HCT116 (cell line): Measurements from ENCODE around the gene KIF2B. TPM values are rescaled to one million over a fixed set of nuclear protein-coding genes. Genes with fewer than 3 reads are reported as not detected.

Experiments
- ATAC-seq: fragments of 200-7000 bp; cut with Tn5 transposase; 2 replicates; pipeline ENCODE4 v1.9.1; 2020; ENCODE audit warnings: mild to moderate bottlenecking, moderate library complexity
- BruUV-seq: library from RNA; stranded (reverse); fragments of 400-500 nt; replicated peaks from 2 replicates; lab custom pipeline; 2021; lab: Mats Ljungman, UMichigan
- CTCF ChIA-PET: fragments of 300-600 bp; sonication (Branson Sonifier 250); formaldehyde crosslinking; loops from one replicate; lab custom pipeline; 2021; ENCODE audit warnings: antibody characterized with exemption; lab: Charles Lee
- POLR2A ChIA-PET: fragments of 300-600, 350-600 bp; sonication (Branson Sonifier 250); formaldehyde crosslinking; loops from one replicate; lab custom pipeline; 2021; ENCODE audit warnings: antibody characterized with exemption; lab: Charles Lee
- RAD21 ChIA-PET, 2 experiments: fragments of 300-600 bp; sonication (Branson Sonifier 250); formaldehyde crosslinking; loops; one replicate each; lab custom pipeline; 2023; ENCODE audit warnings: low total read pairs in 2 of 2; ENCODE audit not compliant: uncharacterized antibody in 2 of 2, unreplicated experiment in 2 of 2, low non-redundant PET in 1 of 2; lab: Charles Lee
- DNase-seq: peaks from one replicate; pipeline ENCODE4 v3.0.0-alpha.2; 2010; ENCODE audit warnings: low read depth, low spot score
- H2AFZ ChIP-seq: fragments of 200-600 bp; shearing (Covaris generic), sonication (generic); 2 replicates; pipeline ENCODE4 v1.6.1; 2017; ENCODE audit warnings: low read depth, mixed run types, mixed read lengths, antibody characterized with exemption, low read length; ENCODE audit not compliant: poor library complexity, severe bottlenecking
- H3K27ac ChIP-seq: 2 replicates; pipeline ENCODE4 v1.5.1; 2012; ENCODE audit warnings: low read depth, low read length
- H3K27me3 ChIP-seq: fragments of 200-600 bp; sonication (generic); 2 replicates; pipeline ENCODE4 v1.6.1; 2016; ENCODE audit warnings: mixed run types, low read length, mixed read lengths; ENCODE audit not compliant: insufficient read depth
- H3K36me3 ChIP-seq, 2 experiments: fragments of 200-500 bp in 1 of 2; fragments of 200-600 bp in 1 of 2; sonication (Bioruptor generic) in 1 of 2; sonication (generic) in 1 of 2; 2 replicates each; pipeline versions ENCODE4 v1.5.1 to v1.6.1; 2014 to 2016; ENCODE audit warnings: low read length in 2 of 2, inconsistent platforms in 1 of 2, mixed read lengths in 1 of 2, mixed run types in 1 of 2; ENCODE audit not compliant: insufficient read depth in 2 of 2, control insufficient read depth in 1 of 2
- H3K4me1 ChIP-seq, 2 experiments: fragments of 200-600 bp in 1 of 2; sonication (generic) in 1 of 2; 2 replicates each; pipeline versions ENCODE4 v1.5.1 to v1.6.1; 2012 to 2017; ENCODE audit warnings: low read length in 2 of 2, inconsistent platforms in 1 of 2, mild to moderate bottlenecking in 1 of 2, mixed read lengths in 1 of 2, mixed run types in 1 of 2, moderate library complexity in 1 of 2; ENCODE audit not compliant: insufficient read depth in 2 of 2, control insufficient read depth in 1 of 2
- H3K4me2 ChIP-seq: fragments of 200-600 bp; sonication (generic); 2 replicates; pipeline ENCODE4 v1.6.1; 2017; ENCODE audit warnings: mixed run types, low read length, mixed read lengths
- H3K4me3 ChIP-seq, 2 experiments: fragments of 200-600 bp in 1 of 2; sonication (generic) in 1 of 2; replicated peaks in 1 of 2; 2 replicates each; pipeline ENCODE4 v1.5.1; 2011 to 2016; ENCODE audit warnings: low read length in 2 of 2, control low read depth in 1 of 2, low read depth in 1 of 2, mild to moderate bottlenecking in 1 of 2, mixed read lengths in 1 of 2, mixed run types in 1 of 2
- H3K79me2 ChIP-seq: fragments of 200-600 bp; sonication (generic); 2 replicates; pipeline ENCODE4 v1.6.1; 2017; ENCODE audit warnings: mild to moderate bottlenecking, mixed run types, low read length, moderate library complexity, mixed read lengths; ENCODE audit not compliant: insufficient read depth
- H3K9ac ChIP-seq: fragments of 200-600 bp; sonication (generic); 2 replicates; pipeline ENCODE4 v1.6.1; 2016; ENCODE audit warnings: low read length, mixed read lengths
- H3K9me2 ChIP-seq: fragments of 200-600 bp; sonication (generic), shearing (Covaris generic); 2 replicates; pipeline ENCODE4 v1.6.1; 2017; ENCODE audit warnings: mixed run types, mild to moderate bottlenecking, moderate library complexity; ENCODE audit not compliant: insufficient read depth
- H3K9me3 ChIP-seq, 2 experiments: fragments of 200-500 bp in 1 of 2; fragments of 200-600 bp in 1 of 2; sonication (Bioruptor generic) in 1 of 2; sonication (generic) in 1 of 2; 2 replicates each; pipeline ENCODE4 v1.6.1; 2014 to 2017; ENCODE audit warnings: low read length in 2 of 2, mixed read lengths in 2 of 2, inconsistent platforms in 1 of 2, low read depth in 1 of 2, mild to moderate bottlenecking in 1 of 2, mixed run types in 1 of 2, moderate library complexity in 1 of 2; ENCODE audit not compliant: control insufficient read depth in 1 of 2, insufficient read depth in 1 of 2
- H4K20me1 ChIP-seq: fragments of 200-600 bp; sonication (generic), shearing (Covaris generic); 2 replicates; pipeline ENCODE4 v1.6.1; 2017; ENCODE audit warnings: mixed run types, mild to moderate bottlenecking, moderate library complexity; ENCODE audit not compliant: insufficient read depth
- ATF3 ChIP-seq: IDR thresholded peaks from 2 replicates; pipeline ENCODE4 v1.6.1; 2012
- CEBPB ChIP-seq: IDR thresholded peaks from 2 replicates; pipeline ENCODE4 v1.6.1; 2012; ENCODE audit warnings: low read depth
- CTCF ChIP-seq, 3 experiments: fragments of 200-600 bp in 1 of 3; sonication (generic) in 1 of 3; IDR thresholded peaks in 2 of 3; conservative IDR thresholded peaks in 1 of 3; 2 replicates each; pipeline ENCODE4 v1.5.1; 2012 to 2017; ENCODE audit warnings: low read depth in 2 of 3, low read length in 2 of 3, antibody characterized with exemption in 1 of 3, borderline replicate concordance in 1 of 3, control low read depth in 1 of 3, mild to moderate bottlenecking in 1 of 3, mixed read lengths in 1 of 3, mixed run types in 1 of 3, moderate library complexity in 1 of 3; ENCODE audit not compliant: insufficient read depth in 1 of 3
- EGR1 ChIP-seq: IDR thresholded peaks from 2 replicates; pipeline ENCODE4 v1.6.1; 2012; ENCODE audit warnings: low read depth
- ELF1 ChIP-seq: IDR thresholded peaks from 2 replicates; pipeline ENCODE4 v1.6.1; 2012; ENCODE audit warnings: low read depth, borderline replicate concordance
- EZH2 ChIP-seq: fragments of 200-600 bp; sonication (generic); IDR thresholded peaks from 2 replicates; pipeline ENCODE4 v1.6.1; 2017; ENCODE audit warnings: antibody characterized with exemption, mixed run types
- EZH2phosphoT487 ChIP-seq: fragments of 200-600 bp; IDR thresholded peaks from 2 replicates; pipeline ENCODE4 v1.6.1; 2018; ENCODE audit warnings: antibody characterized with exemption, borderline replicate concordance
- FOSL1 ChIP-seq: IDR thresholded peaks from 2 replicates; pipeline ENCODE4 v1.6.1; 2012; ENCODE audit warnings: low read depth
- MAX ChIP-seq: IDR thresholded peaks from 2 replicates; pipeline ENCODE4 v1.6.1; 2012
- POLR2A ChIP-seq: IDR thresholded peaks from 2 replicates; pipeline ENCODE4 v1.7.0; 2011; ENCODE audit warnings: borderline replicate concordance; ENCODE audit not compliant: insufficient read depth, insufficient read length; ENCODE audit errors: extremely low read depth
- RAD21 ChIP-seq: IDR thresholded peaks from 2 replicates; pipeline ENCODE4 v1.6.1; 2012; ENCODE audit warnings: low read depth, mild to moderate bottlenecking
- REST ChIP-seq: IDR thresholded peaks from 2 replicates; pipeline ENCODE4 v1.6.1; 2012; ENCODE audit warnings: low read depth
- SIN3A ChIP-seq: IDR thresholded peaks from 2 replicates; pipeline ENCODE4 v1.6.1; 2012; ENCODE audit warnings: low read depth
- SP1 ChIP-seq: IDR thresholded peaks from 2 replicates; pipeline ENCODE4 v1.6.1; 2012; ENCODE audit warnings: low read depth
- SRF ChIP-seq: IDR thresholded peaks from 2 replicates; pipeline ENCODE4 v1.6.1; 2012; ENCODE audit warnings: low read depth
- TCF7L2 ChIP-seq: IDR thresholded peaks from 2 replicates; pipeline ENCODE4 v1.7.0; 2011; ENCODE audit warnings: borderline replicate concordance, inconsistent platforms; ENCODE audit not compliant: insufficient read depth, insufficient read length; ENCODE audit errors: extremely low read depth
- YY1 ChIP-seq: IDR thresholded peaks from 2 replicates; pipeline ENCODE4 v1.6.1; 2011; ENCODE audit warnings: low read length, low read depth, moderate library complexity, mild to moderate bottlenecking; ENCODE audit not compliant: insufficient replicate concordance; ENCODE audit errors: extremely low read depth
- ZBTB33 ChIP-seq: IDR thresholded peaks from 2 replicates; pipeline ENCODE4 v1.6.1; 2011; ENCODE audit warnings: mild to moderate bottlenecking, low read length, moderate library complexity; ENCODE audit not compliant: insufficient replicate concordance; ENCODE audit errors: extremely low read depth
- ZFX ChIP-seq: fragments of 450-650 bp; IDR thresholded peaks from 2 replicates; pipeline ENCODE4 v1.6.1; 2017
- ZNF274 ChIP-seq: fragments of 200-500 bp; sonication (Bioruptor generic); IDR thresholded peaks from 2 replicates; pipeline ENCODE4 v1.6.1; 2014; ENCODE audit warnings: mild to moderate bottlenecking, low read depth, low read length, inconsistent platforms
- intact Hi-C: fragments of 100-400 bp; cut with micrococcal nuclease; formaldehyde crosslinking; loops from 2 replicates; pipeline ENCODE4 v1.10.0; 2022
- total RNA-seq: library from RNA; stranded (reverse); gene quantifications from one replicate; pipeline ENCODE4 v1.2.1, GENCODE V29; 2021; ENCODE audit not compliant: unreplicated experiment

KIF2B gene
- total RNA-seq, 1 experiment from 2014 or later: not detected

- Histone ChIP-seq H3K9me2 (no peaks in the 10 kb centered on the region), H3K4me3 (no peak overlapping the region), H3K27ac (no peak overlapping the region), H3K9me3 (peaks cover 15 to 18% of the 10 kb centered on the region in 2 experiments; a peak in 3 of 4 replicates), H3K4me2 (no peak overlapping the region), H3K9ac (no peak overlapping the region), H3K36me3 (no peaks in the 10 kb centered on the region), H4K20me1 (no peaks in the 10 kb centered on the region), H3K27me3 (no peaks in the 10 kb centered on the region), H3K79me2 (no peaks in the 10 kb centered on the region), H2AFZ (no peak overlapping the region), H3K4me1 (no peaks in the 10 kb centered on the region)
- intact Hi-C loops: no loop called here
- ChIA-PET POLR2A (no interaction called here), CTCF (no interaction called here), RAD21 (no interaction called here)
- DNase-seq (no peak), ATAC-seq (no peak)
- BruUV-seq: no TSS peak
- TF ChIP-seq ELF1 (no peak), MAX (no peak), ZNF274 (no peak), REST (no peak), SRF (no peak), EGR1 (no peak), CTCF (IDR thresholded peaks at IDR 0.05 in 2 of 3, conservative IDR thresholded peaks at IDR 0.05 in 1 of 3; ENCODE audit: borderline replicate concordance in 1 of 3, insufficient read depth in 1 of 3, low read depth in 2 of 3, low read length in 2 of 3) (no peak), SP1 (no peak), YY1 (no peak), ZFX (no peak), ZBTB33 (no peak), RAD21 (no peak), POLR2A (no peak), SIN3A (no peak), ATF3 (no peak), CEBPB (no peak), TCF7L2 (no peak), EZH2 (no peak), EZH2phosphoT487 (no peak), FOSL1 (no peak)
These were observed 15.4 kb upstream of the KIF2B start for GRCh38 chr17:53807286-53807685.
